Measurements from ENCODE around the gene RSL1D1.

DNA sequence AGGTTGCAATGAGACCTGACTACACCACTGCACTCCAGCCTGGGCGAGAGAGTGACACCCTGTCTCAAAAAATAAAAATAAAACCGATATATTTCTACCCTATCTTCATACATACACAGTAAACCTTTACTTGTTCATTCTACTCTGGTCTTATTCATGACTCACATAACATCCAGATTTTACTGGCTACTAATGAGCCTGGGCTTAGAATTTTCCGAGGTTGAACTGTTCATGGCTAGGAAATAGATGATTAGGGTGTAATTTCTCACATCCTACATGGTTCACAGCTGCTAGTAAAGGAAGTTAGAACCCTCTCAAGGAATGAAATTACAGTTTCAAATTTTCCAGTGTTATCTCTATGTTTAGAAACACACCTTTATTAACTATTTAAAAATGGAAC is 49.7 kb upstream of the RSL1D1 start:
- TF ChIP-seq SP1 (IDR thresholded peaks at IDR 0.05; ENCODE audit: low read depth, low read length) (no peak), YY1 (IDR thresholded peaks at IDR 0.05; ENCODE audit: low read depth, low read length) (no peak), POLR2AphosphoS5 (IDR thresholded peaks at IDR 0.05; ENCODE audit: low read depth, low read length) (no peak), POLR2A (IDR thresholded peaks at IDR 0.05; ENCODE audit: control extremely low read depth in 1 of 2, low read depth in 2 of 2, low read length in 2 of 2) (no peak), NRF1 (IDR thresholded peaks at IDR 0.05; ENCODE audit: low read depth, low read length) (no peak), JUND (IDR thresholded peaks at IDR 0.05; ENCODE audit: low read length) (no peak), HDAC6 (IDR thresholded peaks at IDR 0.05; ENCODE audit: low read depth, low read length) (no peak), RNF2 (IDR thresholded peaks at IDR 0.05; ENCODE audit: borderline replicate concordance, low read depth, low read length, missing control alignments, poor library complexity, severe bottlenecking) (no peak), ASH2L (IDR thresholded peaks at IDR 0.05; ENCODE audit: low read length) (no peak), EZH2 (IDR thresholded peaks at IDR 0.05; ENCODE audit: low read depth, low read length, severe bottlenecking) (no peak)
- TF ChIP-seq, protein P1, sequence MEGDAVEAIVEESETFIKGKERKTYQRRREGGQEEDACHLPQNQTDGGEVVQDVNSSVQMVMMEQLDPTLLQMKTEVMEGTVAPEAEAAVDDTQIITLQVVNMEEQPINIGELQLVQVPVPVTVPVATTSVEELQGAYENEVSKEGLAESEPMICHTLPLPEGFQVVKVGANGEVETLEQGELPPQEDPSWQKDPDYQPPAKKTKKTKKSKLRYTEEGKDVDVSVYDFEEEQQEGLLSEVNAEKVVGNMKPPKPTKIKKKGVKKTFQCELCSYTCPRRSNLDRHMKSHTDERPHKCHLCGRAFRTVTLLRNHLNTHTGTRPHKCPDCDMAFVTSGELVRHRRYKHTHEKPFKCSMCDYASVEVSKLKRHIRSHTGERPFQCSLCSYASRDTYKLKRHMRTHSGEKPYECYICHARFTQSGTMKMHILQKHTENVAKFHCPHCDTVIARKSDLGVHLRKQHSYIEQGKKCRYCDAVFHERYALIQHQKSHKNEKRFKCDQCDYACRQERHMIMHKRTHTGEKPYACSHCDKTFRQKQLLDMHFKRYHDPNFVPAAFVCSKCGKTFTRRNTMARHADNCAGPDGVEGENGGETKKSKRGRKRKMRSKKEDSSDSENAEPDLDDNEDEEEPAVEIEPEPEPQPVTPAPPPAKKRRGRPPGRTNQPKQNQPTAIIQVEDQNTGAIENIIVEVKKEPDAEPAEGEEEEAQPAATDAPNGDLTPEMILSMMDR (IDR thresholded peaks at IDR 0.05; ENCODE audit: control extremely low read depth in 1 of 3, insufficient read depth in 1 of 3, low read depth in 1 of 3, low read length in 3 of 3), result no peak
- TF ChIP-seq, protein P2, sequence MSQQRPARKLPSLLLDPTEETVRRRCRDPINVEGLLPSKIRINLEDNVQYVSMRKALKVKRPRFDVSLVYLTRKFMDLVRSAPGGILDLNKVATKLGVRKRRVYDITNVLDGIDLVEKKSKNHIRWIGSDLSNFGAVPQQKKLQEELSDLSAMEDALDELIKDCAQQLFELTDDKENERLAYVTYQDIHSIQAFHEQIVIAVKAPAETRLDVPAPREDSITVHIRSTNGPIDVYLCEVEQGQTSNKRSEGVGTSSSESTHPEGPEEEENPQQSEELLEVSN (IDR thresholded peaks at IDR 0.05), result no peak
- TF ChIP-seq, protein P3, sequence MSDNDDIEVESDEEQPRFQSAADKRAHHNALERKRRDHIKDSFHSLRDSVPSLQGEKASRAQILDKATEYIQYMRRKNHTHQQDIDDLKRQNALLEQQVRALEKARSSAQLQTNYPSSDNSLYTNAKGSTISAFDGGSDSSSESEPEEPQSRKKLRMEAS (IDR thresholded peaks at IDR 0.05), result no peak

Data from H1 (cell line).